Esophagus muscularis mucosa (tissue), 4 donors: ENCODE data around the gene CDC5L. TPM values are rescaled to one million over a fixed set of nuclear protein-coding genes. Genes with fewer than 3 reads are reported as not detected.
"Not testable (repeated sequence)": the region's sequence is repeated elsewhere in the genome, so short reads cannot be mapped to it uniquely, and the experiment has no call there.

Experiments used
- DNase-seq: peaks from one replicate; pipeline ENCODE4 v3.0.0-alpha.2; 2017; ENCODE audit errors: extremely low spot score
- H3K27ac ChIP-seq, 4 donors: fragments of 200-600 bp; sonication (generic); replicated peaks in 1 of 4; 1 replicate in 3 of 4; 2 replicates in 1 of 4; pipeline ENCODE4 v1.5.1; 2016 to 2019; ENCODE audit warnings: mild to moderate bottlenecking in 1 of 4
- H3K27me3 ChIP-seq, 4 donors: fragments of 200-600 bp; sonication (generic); one replicate each; pipeline versions ENCODE4 v1.5.1 to v1.6.0; 2016 to 2019
- H3K36me3 ChIP-seq, 4 donors: fragments of 200-600 bp; sonication (generic); one replicate each; pipeline ENCODE4 v1.5.1; 2016 to 2019
- H3K4me1 ChIP-seq, 4 donors: fragments of 200-600 bp; sonication (generic); one replicate each; pipeline ENCODE4 v1.5.1; 2016 to 2019
- H3K4me3 ChIP-seq, 4 donors: fragments of 200-600 bp; sonication (generic); 1 replicate in 2 of 4; 2 replicates in 2 of 4; pipeline ENCODE4 v1.5.1; 2016 to 2019; ENCODE audit warnings: mild to moderate bottlenecking in 4 of 4, moderate library complexity in 1 of 4
- H3K9me3 ChIP-seq, 4 donors: fragments of 200-600 bp; sonication (generic); 1 replicate in 3 of 4; 2 replicates in 1 of 4; pipeline ENCODE4 v1.5.1; 2016 to 2019
- CTCF ChIP-seq, 3 experiments: fragments of 200-600 bp in 2 of 3; fragments of 450-650 bp in 1 of 3; sonication (generic) in 2 of 3; IDR thresholded peaks; one replicate each; pipeline ENCODE4 v1.5.1; 2017 to 2019; ENCODE audit warnings: antibody characterized with exemption in 3 of 3, mild to moderate bottlenecking in 2 of 3, moderate library complexity in 1 of 3
- EP300 ChIP-seq: sonication (generic); formaldehyde crosslinking; IDR thresholded peaks from one replicate; pipeline ENCODE4 v1.6.1; 2017; ENCODE audit warnings: antibody characterized with exemption
- POLR2A ChIP-seq: fragments of 450-650 bp; IDR thresholded peaks from one replicate; pipeline ENCODE4 v1.6.1; 2017; ENCODE audit warnings: antibody characterized with exemption, moderate library complexity, mild to moderate bottlenecking, low read depth
- POLR2AphosphoS5 ChIP-seq, 2 donors: sonication (generic); formaldehyde crosslinking; IDR thresholded peaks; one replicate each; pipeline ENCODE4 v1.6.1; 2017; ENCODE audit warnings: antibody characterized with exemption in 2 of 2
- WGBS: methylation state at CpG from one replicate; pipeline ENCODE4 v1.1.5; 2018; 5-methylcytosine and 5-hydroxymethylcytosine counted together
- intact Hi-C: fragments of 100-400 bp; cut with DNase I; formaldehyde crosslinking; loops from one replicate; pipeline ENCODE4 v1.15.1; 2023
- total RNA-seq, 4 donors: library from RNA; depleted of rRNA; stranded (reverse); fragments of >200 nt; gene quantifications; one replicate each; pipeline versions ENCODE4 v1.1.0 to v1.2.1, GENCODE V29; 2016

The CDC5L gene
- total RNA-seq, 4 donors from 2014 or later: 18.4 to 25.4 (median 21.9) TPM

GRCh38 chr6:44446626-44447300 lies 59.3 kb downstream of the CDC5L start:
- Histone ChIP-seq H3K9me3 (peaks cover 0 to 12% (median 8%) of the 10 kb centered on the region in 4 donors), H3K27me3 (no peaks in the 10 kb centered on the region), H3K4me1 (peaks cover 0 to 10% (median under 1%) of the 10 kb centered on the region in 4 donors), H3K4me3 (no peak overlapping the region), H3K36me3 (peaks cover 16 to 58% (median 42%) of the 10 kb centered on the region in 4 donors), H3K27ac (no peak overlapping the region)
- no peak for DNase-seq
- 73% methylated on average over 4 of the region's 4 CpGs for WGBS
- intact Hi-C loops: no loop called here
- TF ChIP-seq EP300: no peak
- no peak for TF ChIP-seq POLR2A
- TF ChIP-seq CTCF (IDR thresholded peaks at IDR 0.05): no peak
- no peak for TF ChIP-seq POLR2AphosphoS5 (IDR thresholded peaks at IDR 0.05)

- H3K4me1 ChIP-seq: peaks cover 10 to 13% (median 11%) of the 10 kb centered on the region in 4 donors
- H3K27ac ChIP-seq, H3K27me3 ChIP-seq, DNase-seq, intact Hi-C loops, H3K9me3 ChIP-seq, H3K4me3 ChIP-seq: not testable (repeated sequence)
- 91% methylated on average over 2 of the region's 2 CpGs for WGBS
- H3K36me3 ChIP-seq: peaks cover 16 to 54% (median 39%) of the 10 kb centered on the region in 4 donors
Observed at GRCh38 chr6:44449181-44449580, 61.7 kb downstream of the CDC5L start.

GRCh38 chr6:44451803-44452695 lies 64.5 kb downstream of the CDC5L start:
- Histone ChIP-seq H3K4me3 (no peak overlapping the region), H3K27ac (peak overlapping the region in 1 of 4 donors; percentile 16), H3K27me3 (no peaks in the 10 kb centered on the region), H3K9me3 (no peaks in the 10 kb centered on the region), H3K4me1 (peaks cover 10 to 22% (median 20%) of the 10 kb centered on the region in 4 donors), H3K36me3 (peaks cover 9 to 30% (median 17%) of the 10 kb centered on the region in 4 donors)
- WGBS: 61% methylated on average over 11 of the region's 11 CpGs
- DNase-seq: no peak
- intact Hi-C loops: no loop called here
- TF ChIP-seq CTCF (IDR thresholded peaks at IDR 0.05) (no peak), POLR2AphosphoS5 (IDR thresholded peaks at IDR 0.05) (no peak), POLR2A (no peak), EP300 (no peak)

GRCh38 chr6:44452725-44453124 lies 65.2 kb downstream of the CDC5L start:
- peaks cover 10 to 22% (median 20%) of the 10 kb centered on the region in 4 donors for H3K4me1 ChIP-seq
- intact Hi-C loops: no loop called here
- H3K36me3 ChIP-seq: peaks cover 2 to 23% (median 11%) of the 10 kb centered on the region in 4 donors
- no peaks in the 10 kb centered on the region for H3K9me3 ChIP-seq
- DNase-seq: no peak
- no peak overlapping the region for H3K27ac ChIP-seq
- no peaks in the 10 kb centered on the region for H3K27me3 ChIP-seq
- WGBS: 73% methylated on average over 4 of the region's 4 CpGs
- no peak for TF ChIP-seq POLR2A
- TF ChIP-seq CTCF (IDR thresholded peaks at IDR 0.05): no peak
- no peak for TF ChIP-seq POLR2AphosphoS5 (IDR thresholded peaks at IDR 0.05)
- TF ChIP-seq EP300: no peak
- H3K4me3 ChIP-seq: no peak overlapping the region

- intact Hi-C loops: no loop called here
- DNase-seq: no peak
- Histone ChIP-seq H3K4me1 (peaks cover 10 to 22% (median 20%) of the 10 kb centered on the region in 4 donors), H3K36me3 (peaks cover 0 to 19% (median 6%) of the 10 kb centered on the region in 4 donors), H3K4me3 (no peak overlapping the region), H3K27ac (no peak overlapping the region), H3K27me3 (no peaks in the 10 kb centered on the region), H3K9me3 (no peaks in the 10 kb centered on the region)
- 90% methylated on average over 1 of the region's 1 CpG for WGBS
- no peak for TF ChIP-seq CTCF (IDR thresholded peaks at IDR 0.05)
- no peak for TF ChIP-seq POLR2A
- no peak for TF ChIP-seq POLR2AphosphoS5 (IDR thresholded peaks at IDR 0.05)
- no peak for TF ChIP-seq EP300
Observed at GRCh38 chr6:44453146-44453545, 65.6 kb downstream of the CDC5L start.
